OCI-LY1 (cell line): ENCODE measurements around the gene DENND1A.
"Not testable (repeated sequence)": the region's sequence is repeated elsewhere in the genome, so short reads cannot be mapped to it uniquely, and the experiment has no call there.

Source experiments
- H2AFZ ChIP-seq: fragments of 200-600 bp; sonication (generic), shearing (Covaris generic); 2 replicates; pipeline ENCODE4 v1.6.0; 2014; ENCODE audit warnings: antibody characterized with exemption, mild to moderate bottlenecking, low read length
- H3F3A ChIP-seq: fragments of 200-600 bp; sonication (generic), shearing (Covaris generic); 2 replicates; pipeline ENCODE4 v1.6.0; 2014; ENCODE audit warnings: mild to moderate bottlenecking, antibody characterized with exemption, low read length, moderate library complexity; ENCODE audit not compliant: insufficient read depth
- H3K27ac ChIP-seq: fragments of 200-600 bp; sonication (generic); 2 replicates; pipeline ENCODE4 v1.5.1; 2014; ENCODE audit warnings: low read length, mixed run types, mild to moderate bottlenecking, low read depth; ENCODE audit not compliant: poor library complexity, severe bottlenecking
- H3K27me3 ChIP-seq: fragments of 200-600 bp; sonication (generic); 2 replicates; pipeline ENCODE4 v1.6.0; 2014; ENCODE audit warnings: antibody characterized with exemption, mild to moderate bottlenecking, low read length, moderate library complexity; ENCODE audit not compliant: insufficient read depth
- H3K36me3 ChIP-seq: fragments of 200-600 bp; sonication (generic); 2 replicates; pipeline ENCODE4 v1.6.1; 2014; ENCODE audit warnings: mild to moderate bottlenecking, antibody characterized with exemption, low read length, moderate library complexity, mixed read lengths; ENCODE audit not compliant: insufficient read depth
- H3K4me1 ChIP-seq: fragments of 200-600 bp; sonication (generic); 2 replicates; pipeline ENCODE4 v1.5.1; 2014; ENCODE audit warnings: mild to moderate bottlenecking, low read length, moderate library complexity; ENCODE audit not compliant: insufficient read depth, severe bottlenecking
- H3K4me2 ChIP-seq: fragments of 200-600 bp; sonication (generic), shearing (Covaris generic); 2 replicates; pipeline ENCODE4 v1.6.1; 2014; ENCODE audit warnings: low read length
- H3K4me3 ChIP-seq: fragments of 200-600 bp; sonication (generic); 2 replicates; pipeline ENCODE4 v1.5.1; 2014; ENCODE audit warnings: low read length, low read depth, mild to moderate bottlenecking, mixed read lengths; ENCODE audit not compliant: poor library complexity, severe bottlenecking
- H3K79me2 ChIP-seq: fragments of 200-600 bp; shearing (Covaris generic); 2 replicates; pipeline ENCODE4 v1.6.1; 2016; ENCODE audit warnings: mixed run types, low read length, mixed read lengths; ENCODE audit not compliant: insufficient read depth
- H3K9ac ChIP-seq: fragments of 200-600 bp; sonication (generic), shearing (Covaris generic); 2 replicates; pipeline ENCODE4 v1.6.1; 2014; ENCODE audit warnings: mild to moderate bottlenecking, low read length, mixed read lengths
- H3K9me2 ChIP-seq: fragments of 200-600 bp; sonication (generic), shearing (Covaris generic); 2 replicates; pipeline ENCODE4 v1.6.1; 2014; ENCODE audit warnings: low read depth, mild to moderate bottlenecking, low read length, mixed read lengths
- H3K9me3 ChIP-seq: fragments of 200-600 bp; shearing (Covaris generic); 2 replicates; pipeline ENCODE4 v1.6.1; 2014; ENCODE audit warnings: low read length, mixed read lengths
- H4K20me1 ChIP-seq: fragments of 200-600 bp; sonication (generic), shearing (Covaris generic); 2 replicates; pipeline ENCODE4 v1.6.0; 2016; ENCODE audit warnings: mild to moderate bottlenecking, low read length; ENCODE audit not compliant: insufficient read depth
- EZH2 ChIP-seq: fragments of 200-600 bp; sonication (generic), shearing (Covaris generic); IDR thresholded peaks from 2 replicates; pipeline ENCODE4 v1.8.0; 2017; ENCODE audit warnings: borderline replicate concordance, mixed run types, mild to moderate bottlenecking, antibody characterized with exemption, low read length, moderate library complexity, mixed read lengths
- TF ChIP-seq, protein P1 (sequence below): fragments of 200-600 bp; sonication (generic), shearing (Covaris generic); IDR thresholded peaks from 2 replicates; pipeline ENCODE4 v1.5.1; 2017; ENCODE audit warnings: mild to moderate bottlenecking, antibody characterized with exemption, low read length, moderate library complexity, mixed read lengths

Gene DENND1A

DNA sequence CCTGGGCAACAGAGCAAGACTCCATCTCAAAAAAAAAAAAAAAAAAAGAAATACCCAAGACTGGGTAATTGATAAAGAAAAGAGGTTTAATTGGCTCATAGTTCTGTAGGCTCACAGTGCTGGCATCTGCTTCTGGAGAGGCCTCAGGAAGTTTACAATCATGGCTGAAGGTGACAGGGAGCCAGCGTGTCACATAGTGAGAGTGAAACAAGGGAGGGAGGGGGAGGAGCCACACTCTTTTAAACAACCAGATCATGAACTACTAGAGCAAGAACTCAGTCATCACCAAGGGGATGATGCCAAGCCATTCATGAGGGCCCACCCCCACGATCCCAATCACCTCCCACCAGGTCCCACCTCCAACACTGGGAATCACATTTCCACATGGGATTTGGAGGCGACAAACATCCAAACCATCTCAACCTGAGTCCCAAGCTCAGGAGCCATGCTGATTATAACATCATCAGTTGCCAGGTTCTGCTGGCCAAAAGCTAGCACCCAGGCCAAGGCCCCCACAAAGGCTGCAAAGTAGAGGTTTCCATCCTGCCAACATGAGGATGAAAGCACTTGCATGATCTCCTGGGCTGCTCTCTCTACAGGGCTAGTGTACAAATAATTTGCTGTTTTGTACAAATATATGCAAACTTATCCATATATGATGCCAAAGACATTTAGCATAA lies 15.3 kb downstream of the DENND1A start:
- Histone ChIP-seq H3K27me3 (no peaks in the 10 kb centered on the region), H3K9ac (no peak overlapping the region), H2AFZ (no peak overlapping the region), H3K27ac (no peak overlapping the region), H4K20me1 (no peaks in the 10 kb centered on the region), H3K4me1 (no peaks in the 10 kb centered on the region), H3K4me3 (no peak overlapping the region), H3K79me2 (peaks cover 3% of the 10 kb centered on the region; the same call in 1 of the 2 replicates), H3F3A (no peaks in the 10 kb centered on the region), H3K9me2 (no peaks in the 10 kb centered on the region), H3K36me3 (no peaks in the 10 kb centered on the region), H3K4me2 (no peak overlapping the region), H3K9me3 (0 out of 2 replicates have a peak, but pooled peaks cover 5% of the 10 kb centered on the region)
- TF ChIP-seq, protein P1, sequence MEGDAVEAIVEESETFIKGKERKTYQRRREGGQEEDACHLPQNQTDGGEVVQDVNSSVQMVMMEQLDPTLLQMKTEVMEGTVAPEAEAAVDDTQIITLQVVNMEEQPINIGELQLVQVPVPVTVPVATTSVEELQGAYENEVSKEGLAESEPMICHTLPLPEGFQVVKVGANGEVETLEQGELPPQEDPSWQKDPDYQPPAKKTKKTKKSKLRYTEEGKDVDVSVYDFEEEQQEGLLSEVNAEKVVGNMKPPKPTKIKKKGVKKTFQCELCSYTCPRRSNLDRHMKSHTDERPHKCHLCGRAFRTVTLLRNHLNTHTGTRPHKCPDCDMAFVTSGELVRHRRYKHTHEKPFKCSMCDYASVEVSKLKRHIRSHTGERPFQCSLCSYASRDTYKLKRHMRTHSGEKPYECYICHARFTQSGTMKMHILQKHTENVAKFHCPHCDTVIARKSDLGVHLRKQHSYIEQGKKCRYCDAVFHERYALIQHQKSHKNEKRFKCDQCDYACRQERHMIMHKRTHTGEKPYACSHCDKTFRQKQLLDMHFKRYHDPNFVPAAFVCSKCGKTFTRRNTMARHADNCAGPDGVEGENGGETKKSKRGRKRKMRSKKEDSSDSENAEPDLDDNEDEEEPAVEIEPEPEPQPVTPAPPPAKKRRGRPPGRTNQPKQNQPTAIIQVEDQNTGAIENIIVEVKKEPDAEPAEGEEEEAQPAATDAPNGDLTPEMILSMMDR: no peak
- no peak for TF ChIP-seq EZH2

DNA sequence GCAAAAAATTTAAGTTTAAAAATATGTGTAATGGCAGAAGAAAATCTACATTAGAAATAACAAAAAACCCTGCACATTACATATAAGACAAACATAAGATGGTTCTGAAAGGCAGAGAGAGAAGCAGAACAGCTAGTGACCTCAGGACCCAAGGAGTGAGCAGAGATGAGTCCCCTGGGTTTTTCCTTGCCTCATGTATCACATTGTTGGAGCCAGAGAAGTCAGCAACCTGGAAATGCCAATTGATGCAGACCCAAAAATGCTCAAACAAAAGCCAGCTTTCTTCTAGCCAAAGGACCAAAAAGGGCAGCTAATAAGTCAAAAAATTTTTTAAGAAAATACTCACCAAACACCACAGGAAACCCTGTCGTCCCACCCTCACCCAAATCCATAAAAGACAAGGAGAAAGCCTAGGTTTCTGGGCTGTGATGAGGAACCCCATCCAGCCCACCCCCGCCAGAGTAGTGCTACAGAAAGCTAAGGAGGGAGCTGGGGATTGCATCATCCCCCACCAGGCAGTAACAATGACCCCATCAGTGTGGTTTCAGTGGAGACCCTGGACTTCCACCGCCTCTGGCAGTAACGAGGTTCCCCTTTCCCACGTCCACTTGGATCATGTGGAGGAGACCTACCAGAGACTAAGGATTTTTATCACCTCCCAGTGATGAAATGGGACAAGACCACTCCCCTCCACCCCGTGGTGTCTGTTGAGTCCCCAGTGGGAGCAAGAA lies 17.6 kb downstream of the DENND1A start:
- Histone ChIP-seq H3K9me3 (0 out of 2 replicates have a peak, but pooled peaks cover 9% of the 10 kb centered on the region), H3K9ac (no peak overlapping the region), H3F3A (no peaks in the 10 kb centered on the region), H3K9me2 (no peaks in the 10 kb centered on the region), H3K4me2 (no peak overlapping the region), H3K79me2 (peaks cover 3% of the 10 kb centered on the region; the same call in 1 of the 2 replicates), H3K36me3 (no peaks in the 10 kb centered on the region), H3K27ac (no peak overlapping the region), H3K27me3 (no peaks in the 10 kb centered on the region), H3K4me1 (no peaks in the 10 kb centered on the region), H4K20me1 (no peaks in the 10 kb centered on the region), H3K4me3 (no peak overlapping the region), H2AFZ (no peak overlapping the region)
- no peak for TF ChIP-seq EZH2

DNA sequence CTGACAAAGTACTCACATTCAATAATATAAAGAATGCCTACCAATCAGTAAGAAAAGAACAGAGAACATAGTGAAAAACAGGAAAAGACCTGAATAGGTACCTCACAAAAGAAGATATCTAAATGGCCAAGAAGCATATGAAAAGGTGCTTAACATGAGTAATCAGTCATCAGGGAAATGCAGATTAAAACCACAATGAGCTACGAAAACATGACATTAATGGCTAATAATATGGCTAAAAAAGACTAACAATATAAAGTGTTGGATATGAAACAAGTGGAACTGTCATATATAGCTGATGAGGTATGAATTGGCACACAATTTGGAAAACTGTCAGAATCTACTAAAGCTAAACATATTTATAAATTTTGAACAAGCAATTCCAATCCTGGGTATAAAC lies 18.9 kb downstream of the DENND1A start:
- Histone ChIP-seq H3K36me3 (no peaks in the 10 kb centered on the region), H3K79me2 (peaks cover 3% of the 10 kb centered on the region; the same call in 1 of the 2 replicates), H3K27ac (no peak overlapping the region), H4K20me1 (no peaks in the 10 kb centered on the region), H3K9me2 (no peaks in the 10 kb centered on the region), H3K4me2 (no peak overlapping the region), H2AFZ (no peak overlapping the region), H3F3A (no peaks in the 10 kb centered on the region), H3K27me3 (no peaks in the 10 kb centered on the region), H3K9ac (no peak overlapping the region), H3K4me1 (no peaks in the 10 kb centered on the region), H3K9me3 (0 out of 2 replicates have a peak, but pooled peaks cover 9% of the 10 kb centered on the region), H3K4me3 (no peak overlapping the region)
- TF ChIP-seq, protein P1: no peak
- no peak for TF ChIP-seq EZH2

DNA sequence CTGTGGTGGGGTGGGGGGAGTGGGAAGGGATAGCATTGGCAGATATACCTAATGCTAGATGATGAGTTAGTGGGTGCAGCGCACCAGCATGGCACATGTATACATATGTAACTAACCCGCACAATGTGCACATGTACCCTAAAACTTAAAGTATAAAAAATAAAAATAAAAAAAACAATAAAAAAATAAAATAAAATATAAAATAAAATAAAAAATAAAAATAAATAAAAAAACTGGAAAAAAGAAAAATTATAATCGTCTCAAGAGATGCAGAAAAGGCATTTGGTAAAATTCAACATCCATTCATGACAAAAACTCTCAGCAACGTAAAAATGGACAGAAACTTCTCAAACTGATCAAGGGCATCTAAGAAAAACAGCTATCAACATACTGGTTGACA lies 20.7 kb downstream of the DENND1A start:
- not testable (repeated sequence) for H3K79me2 ChIP-seq, H3K27me3 ChIP-seq, H3K9me2 ChIP-seq, H3K4me2 ChIP-seq, H3K9ac ChIP-seq, H4K20me1 ChIP-seq, H3K36me3 ChIP-seq, H2AFZ ChIP-seq, H3K9me3 ChIP-seq, H3F3A ChIP-seq, H3K27ac ChIP-seq, H3K4me1 ChIP-seq, H3K4me3 ChIP-seq

DNA sequence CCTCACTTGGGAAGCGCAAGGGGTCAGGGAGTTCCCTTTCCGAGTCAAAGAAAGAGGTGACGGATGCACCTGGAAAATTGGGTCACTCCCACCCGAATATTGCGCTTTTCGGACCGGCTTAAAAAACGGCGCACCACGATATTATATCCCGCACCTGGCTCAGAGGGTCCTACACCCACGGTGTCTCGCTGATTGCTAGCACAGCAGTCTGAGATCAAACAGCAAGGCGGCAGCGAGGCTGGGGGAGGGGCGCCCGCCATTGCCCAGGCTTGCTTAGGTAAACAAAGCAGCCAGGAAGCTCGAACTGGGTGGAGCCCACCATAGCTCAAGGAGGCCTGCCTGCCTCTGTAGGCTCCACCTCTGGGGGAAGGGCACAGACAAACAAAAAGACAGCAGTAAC lies 26.4 kb downstream of the DENND1A start:
- H3K4me3 ChIP-seq, H3F3A ChIP-seq, H3K27ac ChIP-seq, H3K36me3 ChIP-seq, H3K9me3 ChIP-seq, H4K20me1 ChIP-seq, H3K27me3 ChIP-seq, H3K9me2 ChIP-seq, H3K9ac ChIP-seq, H2AFZ ChIP-seq, H3K79me2 ChIP-seq, H3K4me2 ChIP-seq, H3K4me1 ChIP-seq: not testable (repeated sequence)
